Heart right ventricle (tissue), 16 donors: Measurements from ENCODE around the gene MRPL44. TPM values are rescaled to one million over a fixed set of nuclear protein-coding genes. Genes with fewer than 3 reads are reported as not detected.

Experiments
- ATAC-seq, 8 donors: fragments of 200-7000 bp; cut with Tn5 transposase; one replicate each; pipeline ENCODE4 v1.9.1; 2020; ENCODE audit warnings: mild to moderate bottlenecking in 8 of 8, moderate library complexity in 8 of 8, moderate number of reproducible peaks in 1 of 8
- DNase-seq, 2 donors: peaks; one replicate each; pipeline ENCODE4 v3.0.0-alpha.2; 2020
- H3K27ac ChIP-seq, 10 donors: fragments of 200-600 bp; sonication (generic) in 2 of 10; one replicate each; pipeline versions ENCODE4 v1.5.0 to v1.8.0; 2020 to 2022; ENCODE audit warnings: mild to moderate bottlenecking in 3 of 10
- H3K27me3 ChIP-seq, 7 donors: fragments of 200-600 bp; one replicate each; pipeline ENCODE4 v1.8.0; 2021 to 2022; ENCODE audit warnings: mild to moderate bottlenecking in 2 of 7
- H3K36me3 ChIP-seq, 9 donors: fragments of 200-600 bp; sonication (generic) in 1 of 9; one replicate each; pipeline versions ENCODE4 v1.5.0 to v1.8.0; 2020 to 2022; ENCODE audit warnings: mild to moderate bottlenecking in 2 of 9
- H3K4me1 ChIP-seq, 9 donors: fragments of 200-600 bp; sonication (generic) in 1 of 9; one replicate each; pipeline versions ENCODE4 v1.5.0 to v1.8.0; 2020 to 2022; ENCODE audit warnings: mild to moderate bottlenecking in 4 of 9
- H3K4me3 ChIP-seq, 10 donors: fragments of 200-600 bp; sonication (generic) in 2 of 10; one replicate each; pipeline versions ENCODE4 v1.5.0 to v1.8.0; 2020 to 2022; ENCODE audit warnings: mild to moderate bottlenecking in 7 of 10, moderate library complexity in 2 of 10
- H3K9me3 ChIP-seq, 11 donors: fragments of 200-600 bp in 10 of 11; sonication (generic) in 2 of 11; one replicate each; pipeline versions ENCODE4 v1.5.0 to v1.8.0; 2013 to 2022; ENCODE audit warnings: mild to moderate bottlenecking in 2 of 11, control low read depth in 1 of 11, moderate library complexity in 1 of 11
- CTCF ChIP-seq, 9 donors: fragments of 200-600 bp; sonication (generic) in 2 of 9; IDR thresholded peaks; one replicate each; pipeline versions ENCODE4 v1.5.0 to v1.8.0; 2021 to 2022; ENCODE audit warnings: antibody characterized with exemption in 9 of 9, mild to moderate bottlenecking in 5 of 9, moderate library complexity in 1 of 9
- WGBS, 2 donors: extraction: QIAGEN DNeasy Blood & Tissue Kit; methylation state at CpG; one replicate each; pipeline ENCODE4 v1.1.7; 2013; ENCODE audit warnings: inconsistent platforms in 1 of 2; 5-methylcytosine and 5-hydroxymethylcytosine counted together
- intact Hi-C, 10 donors: fragments of 100-400 bp; cut with DNase I; formaldehyde crosslinking; loops; one replicate each; pipeline versions ENCODE4 v1.11.1 to v1.14.2; 2022
- polyA plus RNA-seq, 2 donors: library from polyadenylated mRNA; stranded (reverse); fragments of 200-250 nt; gene quantifications; one replicate each; pipeline ENCODE4 v1.2.3, GENCODE V29; 2013
- total RNA-seq, 10 donors: library from RNA; stranded (reverse); fragmentation: NEBNext Ultra II Directional in 3 of 10; extraction: Animal tissue kit (Norgen Biotek cat#: 25700) in 3 of 10; gene quantifications; one replicate each; pipeline versions ENCODE4 v1.2.1 to v1.2.4, GENCODE V29; 2021 to 2023
- donor health status: Arrhythmogenic right ventricular cardiomyopathy.
- donor health status: ischemic (EF 13 %, LVEDD 7.1; RV severe dilation, severe dysfunction).
- donor health status: healthy with polysubstance abuse.
- donor health status: DM: no; HTN: yes; CAD: no.
- donor health status: DM: no; HTN: no; CAD: no.
- donor health status: ischemic (EF 25% LVEDD 6.9; RV normal size, moderate dysfunction).
- donor health status: ischemic (EF 25% LVEDD 5.7; RV mildly dilated, moderate dysfunction).
- donor health status: healthy.
- donor health status: DM: yes; HTN: yes; CAD: no.
- donor health status: Ischemic cardiomyopathy.
- donor health status: ischemic (EF 35%, LVEDD 5.7; RV mildly dilated, moderate dysfunction).
- donor health status: nonischemic (EF 11% LVEDD 7.7; RV severe dilation, severe dysfunction).
- donor health status: DM: yes; HTN: yes; CAD: no.
- donor health status: PGD.
- donor health status: ischemic (EF 29% LVEDD 5.4; RV normal size, mild dysfunction).
- donor health status: nonischemic (EF 23%, LVEDD 6.1; RV moderate dilation, normal function).

MRPL44 gene
- total and polyA plus RNA-seq, 12 donors, result 11.3 to 47.5 (median 39.5) TPM

GRCh38 chr2:223994562-223995162 lies 37.4 kb downstream of the MRPL44 start:
- Histone ChIP-seq H3K36me3 (peaks cover 0 to 48% (median 0%) of the 10 kb centered on the region in 9 donors), H3K27ac (no peak overlapping the region), H3K4me3 (no peak overlapping the region), H3K4me1 (peaks cover 0 to 5% (median 0%) of the 10 kb centered on the region in 9 donors), H3K27me3 (no peaks in the 10 kb centered on the region), H3K9me3 (no peaks in the 10 kb centered on the region)
- ATAC-seq (no peak), DNase-seq (no peak)
- 91 to 93% methylated on average over 4 of the region's 4 CpGs for WGBS, 2 donors
- no peak for TF ChIP-seq CTCF (IDR thresholded peaks at IDR 0.05)
- intact Hi-C loops, result loop anchor here in 5 of 10 donors (5.0 to 10.0 kb wide), 4 partner anchors 43 to 660 kb away; partner anchors contain the start of gene SERPINE2 (in 2 of the 5)

GRCh38 chr2:223995569-223995968 lies 38.3 kb downstream of the MRPL44 start:
- WGBS, 2 donors, result 81 to 82% methylated on average over 5 of the region's 5 CpGs
- no peak for TF ChIP-seq CTCF (IDR thresholded peaks at IDR 0.05)
- no peak for DNase-seq
- no peak overlapping the region for H3K27ac ChIP-seq
- peaks cover 0 to 48% (median 0%) of the 10 kb centered on the region in 9 donors for H3K36me3 ChIP-seq
- intact Hi-C loops, result loop anchor here in 2 of 10 donors (5.0 to 10.0 kb wide), 2 partner anchors 287 to 659 kb away; no protein-coding TSS in a partner anchor
- no peak for ATAC-seq
- H3K9me3 ChIP-seq, result no peaks in the 10 kb centered on the region
- H3K4me1 ChIP-seq, result peaks cover 0 to 5% (median 0%) of the 10 kb centered on the region in 9 donors
- H3K27me3 ChIP-seq, result no peaks in the 10 kb centered on the region
- H3K4me3 ChIP-seq, result no peak overlapping the region

GRCh38 chr2:223996391-223996790 lies 39.1 kb downstream of the MRPL44 start:
- no peak overlapping the region for H3K27ac ChIP-seq
- ATAC-seq, result no peak
- H3K27me3 ChIP-seq, result no peaks in the 10 kb centered on the region
- peaks cover 0 to 4% (median 0%) of the 10 kb centered on the region in 11 donors for H3K9me3 ChIP-seq
- intact Hi-C loops, result loop anchor here in 2 of 10 donors (5.0 to 10.0 kb wide), 2 partner anchors 286 to 658 kb away; no protein-coding TSS in a partner anchor
- no peak for TF ChIP-seq CTCF (IDR thresholded peaks at IDR 0.05)
- no peak overlapping the region for H3K4me3 ChIP-seq
- DNase-seq, result no peak
- H3K4me1 ChIP-seq, result peaks cover 0 to 5% (median 0%) of the 10 kb centered on the region in 9 donors
- 88 to 91% methylated on average over 6 of the region's 6 CpGs for WGBS, 2 donors
- H3K36me3 ChIP-seq, result peaks cover 0 to 53% (median 0%) of the 10 kb centered on the region in 9 donors

GRCh38 chr2:223997938-223998337 lies 40.7 kb downstream of the MRPL44 start:
- 89 to 90% methylated on average over 5 of the region's 5 CpGs for WGBS, 2 donors

More at GRCh38 chr2:223997938-223998337, 40.7 kb downstream of the MRPL44 start:
- ATAC-seq, result no peak
- H3K9me3 ChIP-seq, result peaks cover 0 to 4% (median 0%) of the 10 kb centered on the region in 11 donors
- H3K36me3 ChIP-seq, result peaks cover 0 to 50% (median 0%) of the 10 kb centered on the region in 9 donors
- TF ChIP-seq CTCF (IDR thresholded peaks at IDR 0.05), result no peak
- no peak for DNase-seq
- no peak overlapping the region for H3K4me3 ChIP-seq
- H3K27me3 ChIP-seq, result no peaks in the 10 kb centered on the region
- no peak overlapping the region for H3K27ac ChIP-seq
- peaks cover 0 to 5% (median 0%) of the 10 kb centered on the region in 9 donors for H3K4me1 ChIP-seq
- intact Hi-C loops, result loop anchor here in 2 of 10 donors (5.0 to 10.0 kb wide), 2 partner anchors 284 to 657 kb away; no protein-coding TSS in a partner anchor
